ENCODE results near the gene GPR89A.
"Not testable (repeated sequence)": the region's sequence is repeated elsewhere in the genome, so short reads cannot be mapped to it uniquely, and the experiment has no call there.

Gene GPR89A

DNA sequence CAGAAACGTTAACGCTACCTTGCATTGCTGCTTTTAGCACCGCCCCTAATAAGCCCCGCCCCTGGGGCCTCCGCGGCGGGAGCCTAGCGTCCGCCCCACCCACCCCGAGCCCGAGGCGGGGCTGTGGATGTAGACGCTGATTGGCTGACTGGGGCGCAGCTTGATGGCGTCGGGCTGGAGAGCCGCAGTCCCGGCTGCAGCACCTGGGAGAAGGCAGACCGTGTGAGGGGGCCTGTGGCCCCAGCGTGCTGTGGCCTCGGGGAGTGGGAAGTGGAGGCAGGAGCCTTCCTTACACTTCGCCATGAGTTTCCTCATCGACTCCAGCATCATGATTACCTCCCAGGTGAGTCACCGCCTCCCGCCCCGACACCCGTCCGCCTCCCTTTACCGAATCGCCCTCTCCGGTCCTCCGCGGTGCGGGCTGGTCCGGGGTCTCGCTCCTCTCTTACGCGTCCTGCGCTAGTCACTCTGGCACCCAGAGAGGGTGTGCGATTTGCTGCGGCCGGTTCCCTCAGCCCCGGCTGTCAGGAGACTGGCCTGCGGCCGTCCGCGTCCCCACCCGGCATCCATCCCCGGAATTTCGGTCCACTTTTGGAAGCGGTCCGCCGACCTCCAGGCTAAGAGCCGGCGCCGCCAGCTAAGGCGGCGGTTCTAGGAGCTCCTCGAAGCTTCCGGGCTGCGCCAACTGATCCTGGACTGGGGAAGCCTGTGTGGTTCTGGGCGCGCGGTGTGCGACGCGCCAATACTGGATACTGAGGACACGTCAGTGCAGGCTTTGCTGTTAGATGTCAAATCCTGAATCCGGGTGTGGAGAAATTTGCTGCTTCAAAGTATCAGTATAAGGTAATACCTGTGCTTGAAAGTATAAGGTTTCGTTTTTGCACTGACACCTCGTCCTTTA is at the start of gene GPR89A:
Gene GPR89A, plus strand, starts transcription at position 156 of the 901 bp plus-strand sequence. Its CDS starts 146 bp downstream, at position 302.
- peak within 1 kb of the TSS; percentile 75 for H3K4me3 ChIP-seq (ENCODE audit: low read depth, low read length)

GRCh38 chr1:145586820-145587219 is 21.0 kb upstream of the GPR89A start:
- not testable (repeated sequence) for H3K4me3 ChIP-seq (ENCODE audit: low read depth, low read length)

- not testable (repeated sequence) for H3K4me3 ChIP-seq (ENCODE audit: low read depth, low read length)
Observed at GRCh38 chr1:145590806-145591205, 17.0 kb upstream of the GPR89A start.

GRCh38 chr1:145592347-145592746 is 15.4 kb upstream of the GPR89A start:
- not testable (repeated sequence) for H3K4me3 ChIP-seq (ENCODE audit: low read depth, low read length)

- not testable (repeated sequence) for H3K4me3 ChIP-seq (ENCODE audit: low read depth, low read length)
Observed at GRCh38 chr1:145595421-145595820, 12.4 kb upstream of the GPR89A start.

- H3K4me3 ChIP-seq (ENCODE audit: low read depth, low read length): not testable (repeated sequence)
Observed at GRCh38 chr1:145596236-145596635, 11.6 kb upstream of the GPR89A start.

DNA sequence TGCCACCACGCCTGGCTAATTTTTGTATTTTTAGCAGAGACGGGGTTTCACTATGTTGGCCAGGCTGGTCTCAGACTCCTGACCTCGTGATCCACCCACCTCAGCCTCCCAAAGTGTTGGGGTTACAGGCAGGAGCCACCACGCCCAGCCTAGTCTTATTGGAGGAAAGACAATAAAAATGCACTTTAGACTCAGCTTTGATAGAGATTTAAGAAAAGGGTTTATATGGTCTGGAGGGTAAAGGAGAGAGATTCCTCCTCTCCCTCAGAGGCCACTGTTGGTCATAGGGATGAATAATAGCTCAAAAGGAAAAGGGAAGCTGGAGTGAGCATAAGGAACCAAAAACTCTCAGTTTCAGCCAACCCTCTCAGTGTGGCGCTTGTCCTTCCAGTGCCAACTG is 8.4 kb upstream of the GPR89A start:
- H3K4me3 ChIP-seq (ENCODE audit: low read depth, low read length): not testable (repeated sequence)

DNA sequence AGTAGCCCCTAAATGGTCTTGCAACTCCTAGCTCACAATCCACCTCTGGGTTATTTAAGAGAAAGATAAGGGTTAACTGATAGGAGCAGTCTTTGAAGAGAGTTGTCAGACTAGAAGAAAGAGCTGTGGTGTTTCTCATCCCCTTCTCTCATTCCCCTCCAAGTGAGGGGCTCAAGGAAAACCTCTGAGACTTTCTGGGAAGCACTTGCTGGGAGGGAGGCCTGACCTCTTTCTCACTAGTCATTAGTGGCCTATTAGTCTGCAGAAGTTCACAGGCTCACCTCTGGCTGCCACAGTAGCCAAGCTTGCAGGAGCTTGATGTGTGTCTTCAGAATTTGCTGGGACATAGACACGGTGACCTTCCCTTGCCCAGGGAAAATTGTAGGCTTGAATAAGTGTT is 6.2 kb upstream of the GPR89A start:
- no peak for TF ChIP-seq CTCF (IDR thresholded peaks at IDR 0.05; ENCODE audit: low read depth, low read length)
- no peak overlapping the region for H3K4me3 ChIP-seq (ENCODE audit: low read depth, low read length)

DNA sequence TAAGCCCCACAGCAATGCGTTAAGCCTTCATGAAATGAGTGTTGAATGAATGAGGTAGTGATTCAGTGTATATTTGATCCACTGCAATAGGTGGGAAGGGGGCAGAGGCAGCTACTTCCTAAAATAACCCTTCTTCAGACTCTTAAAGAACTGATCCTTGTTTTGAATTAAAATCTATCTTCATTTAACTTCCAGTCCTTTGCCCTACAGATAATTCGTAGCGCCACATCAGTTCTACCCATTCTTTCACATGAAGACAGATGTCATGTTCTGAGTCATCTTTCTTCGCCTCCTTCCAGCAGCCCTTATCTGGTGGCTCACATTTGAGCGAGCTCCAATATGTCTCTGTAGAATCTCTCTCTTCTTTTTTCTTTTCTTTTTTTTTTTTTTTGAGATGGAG is 948 bp upstream of the GPR89A start:
- not testable (repeated sequence) for H3K4me3 ChIP-seq (ENCODE audit: low read depth, low read length)

- H3K4me3 ChIP-seq (ENCODE audit: low read depth, low read length): not testable (repeated sequence)
Observed at GRCh38 chr1:145607289-145607688, 499 bp upstream of the GPR89A start.

- not testable (repeated sequence) for H3K4me3 ChIP-seq (ENCODE audit: low read depth, low read length)
Observed at GRCh38 chr1:145610744-145611143, 3.0 kb downstream of the GPR89A start.

DNA sequence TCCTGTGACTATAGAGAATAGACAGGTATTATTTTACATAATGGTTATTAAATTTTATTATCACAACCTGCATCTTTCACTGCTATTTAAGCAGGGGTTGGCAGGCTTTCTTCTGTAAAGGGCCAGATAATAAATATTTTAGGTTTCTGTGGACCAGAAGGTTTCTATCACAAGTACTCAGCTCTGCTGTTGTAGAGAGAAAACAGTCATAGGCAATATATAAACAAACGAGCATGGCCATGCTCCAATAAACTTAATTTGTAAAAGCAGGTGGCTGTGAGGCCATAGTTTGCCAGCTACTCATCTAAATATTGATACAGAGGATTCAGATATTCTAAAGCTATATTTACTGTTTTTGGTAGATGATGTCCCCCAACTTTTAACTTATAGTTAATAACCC is 12.3 kb downstream of the GPR89A start:
- H3K4me3 ChIP-seq (ENCODE audit: low read depth, low read length): not testable (repeated sequence)

DNA sequence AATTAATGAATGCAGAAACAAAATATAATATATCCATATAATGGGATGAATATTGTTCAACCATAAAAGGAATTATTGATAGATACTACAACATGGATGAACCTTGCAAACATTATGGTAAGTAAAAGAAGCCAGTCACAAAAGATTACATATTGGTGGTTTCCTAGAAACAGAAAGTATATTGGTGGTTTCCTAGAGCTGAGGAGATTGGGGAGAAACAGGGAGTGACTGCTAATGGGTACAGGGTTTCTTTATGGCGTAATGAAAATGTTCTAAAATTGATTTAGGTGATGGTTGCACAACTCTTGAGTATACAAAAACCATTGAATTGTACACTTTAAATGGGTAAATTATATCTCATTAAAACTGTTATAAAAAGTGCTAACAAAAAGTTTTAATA is 14.4 kb downstream of the GPR89A start:
- not testable (repeated sequence) for H3K4me3 ChIP-seq (ENCODE audit: low read depth, low read length)

GRCh38 chr1:145636237-145636636 is 28.4 kb downstream of the GPR89A start:
- not testable (repeated sequence) for H3K4me3 ChIP-seq (ENCODE audit: low read depth, low read length)

DNA sequence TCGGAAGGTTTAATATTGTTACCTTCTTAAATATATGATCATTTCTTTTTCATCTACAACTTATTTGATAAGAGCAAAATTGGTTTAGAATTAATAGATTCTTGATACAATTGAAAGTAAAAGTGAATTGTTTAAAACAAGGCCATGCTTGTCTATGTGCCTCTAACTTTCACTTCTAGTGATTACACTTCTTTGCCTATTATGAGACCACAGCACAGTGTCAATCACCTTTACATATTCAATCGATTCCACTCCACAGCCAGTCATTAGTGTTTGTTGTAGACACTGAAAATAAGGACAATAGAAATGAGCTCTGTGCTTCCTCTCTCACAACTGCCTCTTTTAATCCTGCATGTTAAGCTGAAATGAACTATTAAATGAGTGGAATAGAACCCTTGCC is 34.1 kb downstream of the GPR89A start:
- H3K4me3 ChIP-seq (ENCODE audit: low read depth, low read length): not testable (repeated sequence)

DNA sequence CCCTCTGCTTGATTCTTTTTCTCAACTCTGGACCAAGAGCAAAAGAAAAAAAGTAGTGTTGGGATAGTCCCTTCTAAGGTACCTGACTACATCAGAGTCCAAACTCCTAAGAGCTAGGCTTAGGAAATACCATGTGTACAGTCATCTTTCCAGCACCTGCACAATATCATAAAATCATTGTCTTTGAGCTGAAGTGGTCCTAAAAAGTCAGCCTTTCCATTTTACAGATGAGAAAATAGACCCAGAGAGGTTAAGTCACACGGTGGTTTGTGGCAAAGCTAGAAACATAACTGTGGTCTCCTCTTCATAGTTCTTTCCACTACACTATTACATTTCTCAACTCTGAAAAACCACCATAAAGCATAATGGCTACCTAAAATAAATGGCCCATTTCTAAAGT is 36.2 kb downstream of the GPR89A start:
- not testable (repeated sequence) for H3K4me3 ChIP-seq (ENCODE audit: low read depth, low read length)

DNA sequence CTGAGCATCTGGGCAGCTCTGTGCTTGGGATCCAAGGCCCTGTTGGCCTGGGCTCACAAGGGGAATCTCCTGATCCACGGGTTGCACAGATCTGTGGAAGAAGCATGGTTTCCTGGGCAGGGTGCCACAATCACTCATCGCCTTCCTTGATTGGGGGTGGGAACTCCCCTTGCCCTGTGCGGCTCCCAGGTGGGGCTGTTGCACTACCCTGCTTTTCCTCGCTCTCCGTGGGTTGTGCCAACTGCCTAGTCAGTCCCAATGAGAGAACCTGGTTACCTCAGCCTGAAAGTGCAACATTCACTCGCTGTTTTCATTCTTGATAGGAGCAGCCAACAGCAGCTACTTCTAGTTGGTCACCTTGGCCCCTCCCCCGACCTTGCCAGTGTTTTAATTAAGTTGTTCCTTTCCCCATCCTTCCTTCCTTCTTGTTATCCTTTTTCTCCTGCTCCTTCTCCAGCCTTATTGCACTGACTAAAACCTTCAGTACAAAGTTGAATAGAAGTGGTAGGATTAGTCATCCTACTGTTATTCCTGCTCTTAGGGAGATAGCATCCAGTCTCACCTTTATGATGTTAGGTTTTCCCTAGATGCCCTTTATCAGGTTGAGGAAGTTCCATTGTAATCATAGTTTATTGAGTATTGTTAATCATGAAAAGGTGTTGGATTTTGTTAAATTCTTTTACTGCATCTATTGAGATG is 48.6 kb downstream of the GPR89A start:
- H3K4me3 ChIP-seq (ENCODE audit: low read depth, low read length): not testable (repeated sequence)

- not testable (repeated sequence) for H3K4me3 ChIP-seq (ENCODE audit: low read depth, low read length)
Observed at GRCh38 chr1:145662502-145662901, 54.7 kb downstream of the GPR89A start.

DNA sequence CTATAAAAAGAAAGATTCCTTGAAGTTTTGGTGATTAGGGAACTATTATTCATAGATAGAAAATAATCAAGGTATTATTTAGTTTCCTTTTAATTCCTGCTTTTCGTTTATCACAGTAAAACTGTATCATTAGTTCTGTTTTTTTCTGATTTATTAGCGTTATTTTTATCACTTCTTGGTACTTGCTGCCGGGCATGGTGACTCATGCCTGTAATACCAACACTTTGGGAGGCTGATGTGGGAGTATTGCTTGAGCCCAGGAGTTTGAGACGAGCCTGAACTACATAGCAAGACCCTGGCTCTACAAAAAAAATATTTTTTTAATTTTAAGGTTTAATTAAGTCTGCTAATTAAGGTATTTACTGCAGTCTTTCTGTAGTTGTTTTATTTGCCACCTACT is 57.2 kb downstream of the GPR89A start:
- H3K4me3 ChIP-seq (ENCODE audit: low read depth, low read length): not testable (repeated sequence)

GRCh38 chr1:145670995-145671745 is 63.4 kb downstream of the GPR89A start:
- H3K4me3 ChIP-seq (ENCODE audit: low read depth, low read length): not testable (repeated sequence)

Data from WI38 (cell line).